Right lobe of liver (tissue), 6 donors: Measurements from ENCODE around the gene MAML3. TPM values are rescaled to one million over a fixed set of nuclear protein-coding genes. Genes with fewer than 3 reads are reported as not detected.
A peak's percentile ranks its signal among the peaks of the same experiment; 100 is the strongest.

Source experiments
- ATAC-seq, 4 donors: fragments of 200-7000 bp; cut with Tn5 transposase; one replicate each; pipeline ENCODE4 v1.9.1; 2020; ENCODE audit warnings: mild to moderate bottlenecking in 4 of 4, moderate library complexity in 4 of 4
- DNase-seq, 3 donors: peaks; one replicate each; pipeline ENCODE4 v3.0.0-alpha.2; 2020
- H3K27ac ChIP-seq, 3 donors: fragments of 200-600 bp; one replicate each; pipeline ENCODE4 v1.8.0; 2022
- H3K27me3 ChIP-seq, 2 donors: fragments of 200-600 bp; one replicate each; pipeline ENCODE4 v1.8.0; 2022
- H3K36me3 ChIP-seq, 4 donors: fragments of 200-600 bp; sonication (generic) in 1 of 4; one replicate each; pipeline versions ENCODE4 v1.5.1 to v1.8.0; 2017 to 2022; ENCODE audit warnings: control low read depth in 1 of 4
- H3K4me1 ChIP-seq, 4 donors: fragments of 200-600 bp; sonication (generic) in 1 of 4; one replicate each; pipeline versions ENCODE4 v1.5.1 to v1.8.0; 2017 to 2022; ENCODE audit warnings: control low read depth in 1 of 4
- H3K4me3 ChIP-seq, 3 donors: fragments of 200-600 bp; one replicate each; pipeline ENCODE4 v1.8.0; 2022
- H3K9me3 ChIP-seq, 4 donors: fragments of 200-600 bp; sonication (generic) in 1 of 4; one replicate each; pipeline versions ENCODE4 v1.5.1 to v1.8.0; 2017 to 2022; ENCODE audit warnings: control low read depth in 1 of 4
- CTCF ChIP-seq, 4 donors: fragments of 200-600 bp in 3 of 4; fragments of 450-650 bp in 1 of 4; IDR thresholded peaks; one replicate each; pipeline versions ENCODE4 v1.5.1 to v1.8.0; 2016 to 2022; ENCODE audit warnings: antibody characterized with exemption in 4 of 4, mild to moderate bottlenecking in 2 of 4
- POLR2A ChIP-seq: fragments of 450-650 bp; IDR thresholded peaks from one replicate; pipeline ENCODE4 v1.6.1; 2017; ENCODE audit warnings: antibody characterized with exemption, mild to moderate bottlenecking
- WGBS: methylation state at CpG from one replicate; pipeline ENCODE4 v1.1.6; 2018; ENCODE audit warnings: low coverage, low lambda C conversion rate; ENCODE audit not compliant: insufficient coverage; ENCODE audit errors: missing lambda C conversion rate; 5-methylcytosine and 5-hydroxymethylcytosine counted together
- intact Hi-C, 2 donors: fragments of 100-400 bp; cut with DNase I; formaldehyde crosslinking; loops; one replicate each; pipeline versions ENCODE4 v1.11.2 to v1.14.1; 2022
- total RNA-seq, 6 experiments: library from RNA; depleted of rRNA in 2 of 6; stranded (reverse); fragments of >200 nt in 2 of 6; fragmentation: NEBNext Ultra II Directional in 3 of 6; extraction: Animal tissue kit (Norgen Biotek cat#: 25700) in 3 of 6; gene quantifications; one replicate each; pipeline versions ENCODE4 v1.1.0 to v1.2.4, GENCODE V29; 2016 to 2023
- donor health status: DM: no; HTN: yes; CAD: no.
- donor health status: DM: no; HTN: no; CAD: no.
- donor health status: DM: no; HTN: no; CAD: no.
- donor health status: DM: no; HTN: yes; CAD: no.
- donor health status: DM: no; HTN: yes; CAD: no.

Gene MAML3
- total RNA-seq, 6 experiments from 2014 or later, result 2.6 to 7.8 (median 5.0) TPM

GRCh38 chr4:139823746-139824145 lies 330.2 kb downstream of the MAML3 start:
- TF ChIP-seq POLR2A (no peak), CTCF (IDR thresholded peaks at IDR 0.05) (no peak)
- intact Hi-C loops, result no loop called here
- Histone ChIP-seq H3K27ac (no peak overlapping the region), H3K27me3 (no peaks in the 10 kb centered on the region), H3K4me1 (no peaks in the 10 kb centered on the region), H3K9me3 (no peaks in the 10 kb centered on the region), H3K36me3 (no peaks in the 10 kb centered on the region), H3K4me3 (no peak overlapping the region)
- 61% methylated on average over 5 of the region's 5 CpGs for WGBS
- ATAC-seq, result peak; percentile 41 to 80 (median 62)
- DNase-seq, result no peak

GRCh38 chr4:139823345-139823744 lies 330.6 kb downstream of the MAML3 start:
- DNase-seq (no peak), ATAC-seq (no peak)
- Histone ChIP-seq H3K27me3 (no peaks in the 10 kb centered on the region), H3K27ac (no peak overlapping the region), H3K4me1 (no peaks in the 10 kb centered on the region), H3K4me3 (no peak overlapping the region), H3K9me3 (no peaks in the 10 kb centered on the region), H3K36me3 (no peaks in the 10 kb centered on the region)
- TF ChIP-seq CTCF (IDR thresholded peaks at IDR 0.05), result no peak
- WGBS, result no CpG with 5 or more reads among the region's 4 CpGs
- intact Hi-C loops, result no loop called here

GRCh38 chr4:139822391-139822790 lies 331.6 kb downstream of the MAML3 start:
- Histone ChIP-seq H3K4me3 (no peak overlapping the region), H3K4me1 (no peaks in the 10 kb centered on the region), H3K36me3 (no peaks in the 10 kb centered on the region), H3K9me3 (no peaks in the 10 kb centered on the region), H3K27ac (no peak overlapping the region), H3K27me3 (no peaks in the 10 kb centered on the region)
- TF ChIP-seq CTCF (IDR thresholded peaks at IDR 0.05), result no peak
- WGBS, result 87% methylated on average over 1 of the region's 4 CpGs
- intact Hi-C loops, result no loop called here
- DNase-seq, result no peak
- ATAC-seq, result no peak

- DNase-seq (no peak), ATAC-seq (no peak)
- no peak for TF ChIP-seq CTCF (IDR thresholded peaks at IDR 0.05)
- no peak for TF ChIP-seq POLR2A
- Histone ChIP-seq H3K36me3 (no peaks in the 10 kb centered on the region), H3K4me3 (no peak overlapping the region), H3K27me3 (no peaks in the 10 kb centered on the region), H3K4me1 (peaks cover 0 to 12% (median 4%) of the 10 kb centered on the region in 4 donors), H3K9me3 (no peaks in the 10 kb centered on the region), H3K27ac (no peak overlapping the region)
- intact Hi-C loops, result no loop called here
- WGBS, result 100% methylated on average over 1 of the region's 2 CpGs
These were observed 334.9 kb downstream of the MAML3 start for GRCh38 chr4:139819082-139819481.
